Measurements from ENCODE around the gene CFAP61. TPM values are rescaled to one million over a fixed set of nuclear protein-coding genes. Genes with fewer than 3 reads are reported as not detected.

CFAP61 gene
- total RNA-seq, 4 donors from 2014 or later = not detected

- Histone ChIP-seq H3K36me3 (peaks cover 0 to 5% (median 0%) of the 10 kb centered on the region in 4 donors), H3K4me3 (no peak overlapping the region), H3K4me1 (no peaks in the 10 kb centered on the region), H3K27ac (replicated peaks in 1 of 4) (no peak overlapping the region), H3K27me3 (peaks cover 0 to 11% (median 0%) of the 10 kb centered on the region in 4 donors), H3K9me3 (peaks cover 0 to 16% (median 4%) of the 10 kb centered on the region in 4 donors)
- WGBS = 83% methylated on average over 3 of the region's 3 CpGs
- TF ChIP-seq CTCF (IDR thresholded peaks at IDR 0.05) (no peak), EP300 (IDR thresholded peaks at IDR 0.05) (no peak)
- DNase-seq (ENCODE audit: extremely low spot score) = no peak
- intact Hi-C loops (cut with DNase I) = no loop called here
Measured at GRCh38 chr20:20312562-20312961, 260.2 kb downstream of the CFAP61 start.

- TF ChIP-seq POLR2A (IDR thresholded peaks at IDR 0.05; ENCODE audit: low read depth) = no peak
- TF ChIP-seq CTCF (IDR thresholded peaks at IDR 0.05) = no peak
- no peak for TF ChIP-seq EP300 (IDR thresholded peaks at IDR 0.05)
- TF ChIP-seq POLR2AphosphoS5 (IDR thresholded peaks at IDR 0.05) = no peak
Measured at GRCh38 chr20:20317195-20317594, 264.9 kb downstream of the CFAP61 start.

GRCh38 chr20:20317621-20318364 lies 265.5 kb downstream of the CFAP61 start:
- TF ChIP-seq EP300 (IDR thresholded peaks at IDR 0.05) = no peak
- TF ChIP-seq POLR2A (IDR thresholded peaks at IDR 0.05; ENCODE audit: low read depth) = no peak
- no peak for TF ChIP-seq CTCF (IDR thresholded peaks at IDR 0.05)
- no peak for TF ChIP-seq POLR2AphosphoS5 (IDR thresholded peaks at IDR 0.05)
- 59% methylated on average over 12 of the region's 13 CpGs for WGBS
- Histone ChIP-seq H3K4me1 (no peaks in the 10 kb centered on the region), H3K27me3 (peaks cover 0 to 5% (median 0%) of the 10 kb centered on the region in 4 donors), H3K9me3 (peaks cover 0 to 22% (median 7%) of the 10 kb centered on the region in 4 donors), H3K27ac (replicated peaks in 1 of 4) (no peak overlapping the region), H3K36me3 (no peaks in the 10 kb centered on the region), H3K4me3 (no peak overlapping the region)
- intact Hi-C loops (cut with DNase I) = no loop called here
- DNase-seq (ENCODE audit: extremely low spot score) = peak; percentile 79

More at GRCh38 chr20:20317195-20317594, 264.9 kb downstream of the CFAP61 start:
- no peak overlapping the region for H3K4me3 ChIP-seq
- intact Hi-C loops (cut with DNase I) = no loop called here
- peak; percentile 80 for DNase-seq (ENCODE audit: extremely low spot score)
- peaks cover 0 to 5% (median 0%) of the 10 kb centered on the region in 4 donors for H3K27me3 ChIP-seq
- peaks cover 0 to 24% (median 8%) of the 10 kb centered on the region in 4 donors for H3K9me3 ChIP-seq
- WGBS = 56% methylated on average over 4 of the region's 4 CpGs
- H3K4me1 ChIP-seq = no peaks in the 10 kb centered on the region
- H3K36me3 ChIP-seq = no peaks in the 10 kb centered on the region
- no peak overlapping the region for H3K27ac ChIP-seq (replicated peaks in 1 of 4)

GRCh38 chr20:20318365-20319161 lies 266.2 kb downstream of the CFAP61 start:
- peaks cover 0 to 14% (median 6%) of the 10 kb centered on the region in 4 donors for H3K9me3 ChIP-seq
- H3K4me3 ChIP-seq = no peak overlapping the region
- H3K36me3 ChIP-seq = no peaks in the 10 kb centered on the region
- peaks cover 0 to 5% (median 0%) of the 10 kb centered on the region in 4 donors for H3K27me3 ChIP-seq
- WGBS = 72% methylated on average over 9 of the region's 9 CpGs
- DNase-seq (ENCODE audit: extremely low spot score) = peak; percentile 88
- intact Hi-C loops (cut with DNase I) = no loop called here
- H3K27ac ChIP-seq (replicated peaks in 1 of 4) = no peak overlapping the region
- TF ChIP-seq POLR2AphosphoS5 (IDR thresholded peaks at IDR 0.05) (no peak), EP300 (IDR thresholded peaks at IDR 0.05) (no peak), POLR2A (IDR thresholded peaks at IDR 0.05; ENCODE audit: low read depth) (no peak), CTCF (IDR thresholded peaks at IDR 0.05) (no peak)
- no peaks in the 10 kb centered on the region for H3K4me1 ChIP-seq
